H9 (cell line): Measurements from ENCODE around the gene MYO15B. TPM values are rescaled to one million over a fixed set of nuclear protein-coding genes. Genes with fewer than 3 reads are reported as not detected.

ENCODE experiments used
- DNase-seq: peaks from one replicate; pipeline ENCODE4 v3.0.0-alpha.2; 2017
- H2AFZ ChIP-seq: one replicate; pipeline ENCODE4 v1.6.1; 2013; ENCODE audit warnings: mild to moderate bottlenecking, low read length, control low read depth, moderate library complexity
- H2AK5ac ChIP-seq: 2 replicates; pipeline ENCODE4 v1.6.1; 2013; ENCODE audit warnings: low read length, control low read depth, mixed read lengths; ENCODE audit not compliant: insufficient read length
- H2BK120ac ChIP-seq: one replicate; pipeline ENCODE4 v1.6.1; 2013; ENCODE audit warnings: low read depth, mild to moderate bottlenecking, low read length, control low read depth, inconsistent platforms; ENCODE audit not compliant: poor library complexity, severe bottlenecking
- H2BK12ac ChIP-seq: 2 replicates; pipeline ENCODE4 v1.6.1; 2013; ENCODE audit warnings: low read length, control low read depth, mixed read lengths, low read depth; ENCODE audit not compliant: insufficient read length
- H2BK15ac ChIP-seq: 2 replicates; pipeline ENCODE4 v1.6.1; 2013; ENCODE audit warnings: low read depth, low read length, control low read depth
- H2BK20ac ChIP-seq: one replicate; pipeline ENCODE4 v1.6.1; 2013; ENCODE audit warnings: low read depth, mild to moderate bottlenecking, low read length, control low read depth, inconsistent platforms; ENCODE audit not compliant: poor library complexity, severe bottlenecking
- H2BK5ac ChIP-seq: 2 replicates; pipeline ENCODE4 v1.6.1; 2013; ENCODE audit warnings: low read length, control low read depth, mixed read lengths; ENCODE audit not compliant: insufficient read length
- H3K14ac ChIP-seq: 2 replicates; pipeline ENCODE4 v1.6.1; 2013; ENCODE audit warnings: low read length, control low read depth; ENCODE audit not compliant: insufficient read depth
- H3K18ac ChIP-seq: 2 replicates; pipeline ENCODE4 v1.6.1; 2013; ENCODE audit warnings: low read depth, mild to moderate bottlenecking, mixed read lengths, low read length, control low read depth; ENCODE audit not compliant: insufficient read length
- H3K23ac ChIP-seq: 2 replicates; pipeline ENCODE4 v1.6.1; 2013; ENCODE audit warnings: low read length, control low read depth, mixed read lengths, low read depth; ENCODE audit not compliant: insufficient read length
- H3K23me2 ChIP-seq: 2 replicates; pipeline ENCODE4 v1.6.1; 2013; ENCODE audit warnings: low read depth, mild to moderate bottlenecking, mixed read lengths, low read length, control low read depth; ENCODE audit not compliant: insufficient read length, poor library complexity, severe bottlenecking
- H3K27ac ChIP-seq: 2 replicates; pipeline ENCODE4 v1.5.1; 2013; ENCODE audit warnings: low read length, control low read depth, mixed read lengths, low read depth; ENCODE audit not compliant: insufficient read length
- H3K27me3 ChIP-seq: 2 replicates; pipeline ENCODE4 v1.6.1; 2013; ENCODE audit warnings: low read length, control low read depth, inconsistent platforms; ENCODE audit not compliant: insufficient read depth
- H3K4ac ChIP-seq: 2 replicates; pipeline ENCODE4 v1.6.1; 2013; ENCODE audit warnings: low read depth, mild to moderate bottlenecking, control low read depth, inconsistent platforms, low read length, moderate library complexity
- H3K4me1 ChIP-seq: 2 replicates; pipeline ENCODE4 v1.6.1; 2013; ENCODE audit warnings: low read length, control low read depth, inconsistent platforms; ENCODE audit not compliant: insufficient read depth
- H3K4me2 ChIP-seq: 2 replicates; pipeline ENCODE4 v1.6.1; 2013; ENCODE audit warnings: low read length, control low read depth, mixed read lengths; ENCODE audit not compliant: insufficient read length, insufficient read depth
- H3K56ac ChIP-seq: 2 replicates; pipeline ENCODE4 v1.6.1; 2013; ENCODE audit warnings: low read depth, mild to moderate bottlenecking, mixed read lengths, low read length, control low read depth; ENCODE audit not compliant: insufficient read length
- H3K79me1 ChIP-seq: 2 replicates; pipeline ENCODE4 v1.6.1; 2013; ENCODE audit warnings: low read depth, mild to moderate bottlenecking, moderate library complexity, low read length, control low read depth, inconsistent platforms; ENCODE audit not compliant: insufficient read depth, poor library complexity, severe bottlenecking
- H3K79me2 ChIP-seq: 2 replicates; pipeline ENCODE4 v1.6.1; 2013; ENCODE audit warnings: low read length, control low read depth, inconsistent platforms; ENCODE audit not compliant: insufficient read depth
- H3K9ac ChIP-seq: 2 replicates; pipeline ENCODE4 v1.6.1; 2013; ENCODE audit warnings: low read length, control low read depth, mixed read lengths; ENCODE audit not compliant: insufficient read length; ENCODE audit errors: extremely low read depth
- H3K9me3 ChIP-seq: one replicate; pipeline ENCODE4 v1.6.1; 2013; ENCODE audit warnings: low read depth, low read length, inconsistent platforms; ENCODE audit not compliant: control insufficient read depth
- H3T11ph ChIP-seq: one replicate; pipeline ENCODE4 v1.6.1; 2013; ENCODE audit warnings: mild to moderate bottlenecking, low read length, control low read depth, inconsistent platforms
- H4K20me1 ChIP-seq: one replicate; pipeline ENCODE4 v1.6.1; 2013; ENCODE audit not compliant: control insufficient read depth, insufficient read length, insufficient read depth
- H4K5ac ChIP-seq: 2 replicates; pipeline ENCODE4 v1.6.1; 2013; ENCODE audit warnings: low read depth, mild to moderate bottlenecking, mixed read lengths, low read length, control low read depth; ENCODE audit not compliant: insufficient read length
- H4K8ac ChIP-seq: replicated peaks from 2 replicates; pipeline ENCODE4 v1.6.1; 2013; ENCODE audit warnings: low read length, control low read depth, mixed read lengths, low read depth; ENCODE audit not compliant: insufficient read length
- H4K91ac ChIP-seq: 2 replicates; pipeline ENCODE4 v1.6.1; 2013; ENCODE audit warnings: low read depth, mild to moderate bottlenecking, moderate library complexity, mixed read lengths, low read length, control low read depth; ENCODE audit not compliant: insufficient read length
- H3K27ac Mint-ChIP-seq, 3 experiments: 2 replicates in 2 of 3; 3 replicates in 1 of 3; pipeline ENCODE4 v1.8.0; 2020 to 2021; ENCODE audit warnings: mixed read lengths in 3 of 3, mild to moderate bottlenecking in 1 of 3, moderate library complexity in 1 of 3
- H3K27me3 Mint-ChIP-seq: 2 replicates; pipeline ENCODE4 v1.8.0; 2021; ENCODE audit warnings: low read depth, mild to moderate bottlenecking, moderate library complexity, mixed read lengths
- H3K36me3 Mint-ChIP-seq, 3 experiments: 2 replicates in 2 of 3; 3 replicates in 1 of 3; pipeline ENCODE4 v1.8.0; 2020 to 2021; ENCODE audit warnings: low read depth in 3 of 3, mixed read lengths in 3 of 3; ENCODE audit not compliant: insufficient read depth in 1 of 3
- H3K4me1 Mint-ChIP-seq, 2 experiments: 2 replicates each; pipeline ENCODE4 v1.8.0; 2020; ENCODE audit warnings: mixed read lengths in 2 of 2
- H3K4me3 Mint-ChIP-seq, 2 experiments: 2 replicates in 1 of 2; 3 replicates in 1 of 2; pipeline ENCODE4 v1.8.0; 2020 to 2021; ENCODE audit warnings: mild to moderate bottlenecking in 2 of 2, mixed read lengths in 2 of 2, moderate library complexity in 1 of 2
- H3K9me3 Mint-ChIP-seq, 2 experiments: 2 replicates in 1 of 2; 3 replicates in 1 of 2; pipeline ENCODE4 v1.8.0; 2020; ENCODE audit warnings: mild to moderate bottlenecking in 2 of 2, mixed read lengths in 2 of 2, moderate library complexity in 1 of 2
- WGBS: extraction: QIAGEN DNeasy Blood & Tissue Kit; methylation state at CpG from one replicate; pipeline ENCODE4 v1.1.7; 2013; ENCODE audit warnings: missing lambda C conversion rate, low lambda C conversion rate, mixed read lengths; ENCODE audit not compliant: insufficient read length; ENCODE audit errors: extremely low coverage; 5-methylcytosine and 5-hydroxymethylcytosine counted together
- total RNA-seq: library from RNA; stranded (reverse); gene quantifications from 2 replicates; pipeline ENCODE4 v1.2.1, GENCODE V29; 2021
- TF ChIP-seq, protein P1 (sequence below): fragments of 200-600 bp; sonication (generic); conservative IDR thresholded peaks from 3 replicates; pipeline ENCODE4 v1.8.0; 2021; ENCODE audit warnings: antibody characterized with exemption, mild to moderate bottlenecking

MYO15B gene
- total RNA-seq, 1 experiment from 2014 or later = 41.9 TPM

DNA sequence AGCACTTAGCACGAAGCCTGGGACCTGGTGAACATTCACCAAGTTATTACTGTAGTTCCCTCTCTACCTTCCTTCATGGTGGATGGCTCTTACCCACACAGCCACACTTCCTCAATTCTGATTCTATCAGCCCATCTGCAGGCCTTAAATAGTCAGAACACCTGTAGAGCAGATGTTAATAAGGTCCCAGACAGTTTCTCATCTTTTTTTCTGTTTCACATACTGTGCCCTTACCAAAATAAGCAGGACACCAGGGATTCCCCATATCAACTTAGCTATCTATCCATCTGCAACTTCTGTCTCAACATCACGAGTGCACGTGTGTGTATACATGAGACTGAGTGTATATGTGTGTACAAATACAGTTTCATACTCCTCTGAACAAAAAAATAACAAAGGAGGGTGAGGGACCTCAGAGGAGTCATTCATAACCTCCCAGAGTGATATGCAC, 76.5 kb downstream of the MYO15B start:
- Mint-ChIP-seq H3K4me3 (peak overlapping the region in 1 of 2 experiments; percentile 30; a peak in 1 of 5 replicates), H3K9me3 (no peaks in the 10 kb centered on the region)

More for the DNA sequence above, 76.5 kb downstream of the MYO15B start:
- Histone ChIP-seq H4K91ac (no peak overlapping the region), H2BK15ac (no peak overlapping the region), H2BK5ac (no peak overlapping the region), H3K23me2 (peaks cover 4% of the 10 kb centered on the region), H3K9ac (no peak overlapping the region), H3K14ac (no peak overlapping the region), H3K4me2 (no peak overlapping the region), H2BK12ac (no peak overlapping the region), H3K4me1 (no peaks in the 10 kb centered on the region), H4K5ac (no peak overlapping the region), H3K79me1 (peaks cover 3% of the 10 kb centered on the region), H2AFZ (no peak overlapping the region), H3K79me2 (peaks cover 14% of the 10 kb centered on the region; the same call in 1 of the 2 replicates), H3K27me3 (no peaks in the 10 kb centered on the region), H3K56ac (no peak overlapping the region), H3K4ac (no peak overlapping the region), H2AK5ac (no peak overlapping the region), H3K23ac (no peak overlapping the region), H3K27ac (no peak overlapping the region), H2BK20ac (no peak overlapping the region), H4K20me1 (no peaks in the 10 kb centered on the region), H4K8ac (no peak overlapping the region), H2BK120ac (no peak overlapping the region), H3T11ph (no peak overlapping the region), H3K9me3 (no peaks in the 10 kb centered on the region), H3K18ac (no peak overlapping the region)
- no CpG with 5 or more reads among the region's 3 CpGs for WGBS
- H3K27ac Mint-ChIP-seq = no peak overlapping the region
- peaks cover 8 to 9% of the 10 kb centered on the region in 2 experiments for H3K4me1 Mint-ChIP-seq
- H3K36me3 Mint-ChIP-seq = peaks cover 8 to 35% (median 29%) of the 10 kb centered on the region in 3 experiments; a peak in 5 of 7 replicates
- no peaks in the 10 kb centered on the region for H3K27me3 Mint-ChIP-seq
- no peak for DNase-seq
- TF ChIP-seq, protein P1, sequence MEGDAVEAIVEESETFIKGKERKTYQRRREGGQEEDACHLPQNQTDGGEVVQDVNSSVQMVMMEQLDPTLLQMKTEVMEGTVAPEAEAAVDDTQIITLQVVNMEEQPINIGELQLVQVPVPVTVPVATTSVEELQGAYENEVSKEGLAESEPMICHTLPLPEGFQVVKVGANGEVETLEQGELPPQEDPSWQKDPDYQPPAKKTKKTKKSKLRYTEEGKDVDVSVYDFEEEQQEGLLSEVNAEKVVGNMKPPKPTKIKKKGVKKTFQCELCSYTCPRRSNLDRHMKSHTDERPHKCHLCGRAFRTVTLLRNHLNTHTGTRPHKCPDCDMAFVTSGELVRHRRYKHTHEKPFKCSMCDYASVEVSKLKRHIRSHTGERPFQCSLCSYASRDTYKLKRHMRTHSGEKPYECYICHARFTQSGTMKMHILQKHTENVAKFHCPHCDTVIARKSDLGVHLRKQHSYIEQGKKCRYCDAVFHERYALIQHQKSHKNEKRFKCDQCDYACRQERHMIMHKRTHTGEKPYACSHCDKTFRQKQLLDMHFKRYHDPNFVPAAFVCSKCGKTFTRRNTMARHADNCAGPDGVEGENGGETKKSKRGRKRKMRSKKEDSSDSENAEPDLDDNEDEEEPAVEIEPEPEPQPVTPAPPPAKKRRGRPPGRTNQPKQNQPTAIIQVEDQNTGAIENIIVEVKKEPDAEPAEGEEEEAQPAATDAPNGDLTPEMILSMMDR = no peak
